ENCODE measurements around the gene TEX13B.

Gene TEX13B

DNA sequence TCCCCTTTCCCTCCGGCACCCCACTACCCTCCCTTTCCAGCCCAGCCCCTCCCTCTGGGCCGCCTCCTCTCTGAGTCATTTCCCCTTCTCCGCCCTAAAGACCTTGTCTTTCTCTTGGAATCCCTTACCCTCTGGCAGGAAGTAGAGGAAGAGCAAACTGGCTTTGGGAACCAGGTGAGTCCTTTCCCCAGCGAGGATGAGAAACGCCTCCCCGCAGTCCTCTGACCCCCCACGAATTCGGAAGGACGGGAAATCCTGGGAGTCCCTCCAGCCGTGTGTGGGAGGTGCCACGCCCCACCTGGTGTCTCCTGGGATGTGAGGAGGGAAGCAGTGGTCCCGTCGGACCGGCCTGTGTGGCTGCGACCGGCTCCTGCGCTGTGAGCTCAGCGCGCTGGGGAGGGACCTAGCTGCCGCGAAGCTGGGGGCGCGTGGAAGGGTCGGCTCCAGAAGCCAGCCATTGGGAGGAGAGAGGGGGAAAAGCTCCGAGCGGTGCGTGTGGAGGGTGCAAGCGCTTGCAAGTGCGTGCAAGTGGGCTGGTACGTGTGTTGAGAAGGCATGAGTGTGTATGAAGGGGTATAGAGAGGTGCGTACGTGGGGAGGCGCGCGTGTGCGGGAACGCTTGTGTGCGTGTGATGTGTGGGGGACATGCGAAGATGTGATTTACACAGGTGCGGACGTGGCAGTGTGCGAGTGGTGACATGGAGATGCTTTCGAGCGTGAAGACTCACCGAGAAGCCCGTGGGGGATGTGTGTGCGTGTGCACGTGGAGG, 46.3 kb downstream of the TEX13B start:
- no peak for DNase-seq

- no peak for DNase-seq
Observed at GRCh38 chrX:107935200-107935599, 47.0 kb downstream of the TEX13B start.

DNA sequence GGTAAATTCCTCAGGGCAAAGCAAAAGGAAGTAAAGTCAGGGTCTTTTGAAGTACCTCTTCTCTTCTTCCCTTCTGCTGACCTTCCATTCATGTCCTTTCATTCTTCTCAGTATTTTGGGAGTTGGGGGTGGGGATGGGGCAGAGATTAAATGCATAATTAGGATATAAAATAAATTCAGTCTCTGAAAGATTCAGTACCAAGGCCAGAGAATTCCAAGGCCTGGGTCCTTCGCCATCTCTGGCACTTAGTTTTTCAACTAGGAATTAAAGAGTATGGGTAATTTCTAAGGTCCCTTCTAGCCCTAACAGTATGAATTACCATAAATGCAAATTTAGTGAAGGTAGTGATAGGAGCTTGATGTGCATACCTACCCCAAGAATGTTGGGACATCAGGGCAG, 47.9 kb downstream of the TEX13B start:
- DNase-seq = no peak
